ENCODE measurements around the gene GATA5. TPM values are rescaled to one million over a fixed set of nuclear protein-coding genes. Genes with fewer than 3 reads are reported as not detected.

GATA5 gene
- total and polyA plus RNA-seq, 8 donors, result 0.02 to 0.34 (median 0.15) TPM; not detected in 5

DNA sequence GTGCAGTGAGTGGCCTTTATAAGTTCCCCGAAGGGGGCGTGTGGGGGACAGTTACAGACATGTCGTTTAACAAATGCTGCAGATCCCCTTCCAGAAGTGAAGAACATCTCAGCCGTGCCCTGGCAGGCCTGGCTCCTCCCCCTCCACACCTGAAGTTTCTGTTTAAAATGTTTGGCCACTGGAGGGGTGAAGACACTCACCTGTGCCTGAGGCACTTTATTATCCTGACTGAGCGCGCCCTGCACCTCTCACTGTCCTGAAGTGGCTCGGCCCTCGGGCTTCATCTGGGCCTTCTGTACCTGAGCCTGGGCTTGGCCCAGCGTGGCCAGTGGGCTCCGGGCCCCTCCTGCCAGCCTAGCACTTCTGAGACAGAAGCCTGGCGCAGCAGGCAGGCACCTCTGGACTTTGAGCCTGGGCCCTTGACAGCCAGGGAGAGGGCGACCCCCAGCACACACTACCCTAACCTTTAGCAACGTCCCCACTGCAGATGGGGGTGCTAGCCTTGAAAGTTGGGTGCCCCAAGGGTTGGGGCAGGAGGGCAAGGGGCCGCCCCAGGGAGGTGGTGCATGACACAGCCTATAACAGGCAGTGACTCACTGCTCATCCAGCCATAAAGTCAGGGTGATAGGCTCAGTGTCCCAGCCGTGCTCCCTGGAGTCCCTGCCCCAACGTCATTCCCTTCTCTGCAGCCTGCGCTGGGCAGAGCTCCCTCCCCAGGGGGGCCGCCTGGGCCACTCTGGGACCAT lies 13.6 kb upstream of the GATA5 start:
- H3K27me3 ChIP-seq, result no peaks in the 10 kb centered on the region
- TF ChIP-seq, protein P1, sequence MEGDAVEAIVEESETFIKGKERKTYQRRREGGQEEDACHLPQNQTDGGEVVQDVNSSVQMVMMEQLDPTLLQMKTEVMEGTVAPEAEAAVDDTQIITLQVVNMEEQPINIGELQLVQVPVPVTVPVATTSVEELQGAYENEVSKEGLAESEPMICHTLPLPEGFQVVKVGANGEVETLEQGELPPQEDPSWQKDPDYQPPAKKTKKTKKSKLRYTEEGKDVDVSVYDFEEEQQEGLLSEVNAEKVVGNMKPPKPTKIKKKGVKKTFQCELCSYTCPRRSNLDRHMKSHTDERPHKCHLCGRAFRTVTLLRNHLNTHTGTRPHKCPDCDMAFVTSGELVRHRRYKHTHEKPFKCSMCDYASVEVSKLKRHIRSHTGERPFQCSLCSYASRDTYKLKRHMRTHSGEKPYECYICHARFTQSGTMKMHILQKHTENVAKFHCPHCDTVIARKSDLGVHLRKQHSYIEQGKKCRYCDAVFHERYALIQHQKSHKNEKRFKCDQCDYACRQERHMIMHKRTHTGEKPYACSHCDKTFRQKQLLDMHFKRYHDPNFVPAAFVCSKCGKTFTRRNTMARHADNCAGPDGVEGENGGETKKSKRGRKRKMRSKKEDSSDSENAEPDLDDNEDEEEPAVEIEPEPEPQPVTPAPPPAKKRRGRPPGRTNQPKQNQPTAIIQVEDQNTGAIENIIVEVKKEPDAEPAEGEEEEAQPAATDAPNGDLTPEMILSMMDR (IDR thresholded peaks at IDR 0.05), result no peak
- H3K27ac ChIP-seq, result no peak overlapping the region
- ATAC-seq (no peak), FAIRE-seq (no peak), DNase-seq (no peak)
- H3K4me3 ChIP-seq, result no peak overlapping the region
- intact Hi-C loops (cut with DNase I), result no loop called here
- H3K36me3 ChIP-seq, result no peaks in the 10 kb centered on the region
- peaks cover 16 to 24% (median 22%) of the 10 kb centered on the region in 3 donors for H3K4me1 ChIP-seq
- H3K9me3 ChIP-seq, result no peaks in the 10 kb centered on the region
- WGBS, 2 donors, result 70 to 78% methylated on average over 18 of the region's 18 CpGs

DNA sequence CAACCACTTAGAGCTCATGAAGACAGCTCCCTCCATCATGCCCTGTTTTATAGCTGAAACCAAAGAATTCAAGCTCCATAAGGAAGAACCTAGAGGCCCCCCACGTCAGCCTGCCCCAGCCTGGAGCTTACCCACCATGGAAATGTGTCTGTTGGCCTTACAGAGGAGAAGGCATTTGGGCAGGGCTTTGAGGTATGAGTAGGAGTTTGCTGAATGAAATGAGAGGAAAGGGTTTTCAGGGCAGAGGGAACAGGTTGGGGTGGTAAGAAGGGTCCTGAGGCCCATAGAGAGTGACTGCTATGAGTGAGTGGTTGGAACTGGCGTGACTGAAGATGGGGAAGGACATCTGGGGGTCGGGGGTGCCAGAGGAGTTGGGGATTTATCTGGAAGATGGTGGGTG lies 12.7 kb upstream of the GATA5 start:
- ATAC-seq (no peak), FAIRE-seq (no peak), DNase-seq (no peak)
- no peak overlapping the region for H3K4me3 ChIP-seq
- no peaks in the 10 kb centered on the region for H3K36me3 ChIP-seq
- no peak overlapping the region for H3K27ac ChIP-seq
- intact Hi-C loops (cut with DNase I), result no loop called here
- 85 to 94% methylated on average over 3 of the region's 3 CpGs for WGBS, 2 donors
- H3K4me1 ChIP-seq, result peaks cover 16 to 23% (median 22%) of the 10 kb centered on the region in 3 donors
- TF ChIP-seq, protein P1 (IDR thresholded peaks at IDR 0.05), result no peak
- H3K27me3 ChIP-seq, result no peaks in the 10 kb centered on the region
- no peaks in the 10 kb centered on the region for H3K9me3 ChIP-seq

DNA sequence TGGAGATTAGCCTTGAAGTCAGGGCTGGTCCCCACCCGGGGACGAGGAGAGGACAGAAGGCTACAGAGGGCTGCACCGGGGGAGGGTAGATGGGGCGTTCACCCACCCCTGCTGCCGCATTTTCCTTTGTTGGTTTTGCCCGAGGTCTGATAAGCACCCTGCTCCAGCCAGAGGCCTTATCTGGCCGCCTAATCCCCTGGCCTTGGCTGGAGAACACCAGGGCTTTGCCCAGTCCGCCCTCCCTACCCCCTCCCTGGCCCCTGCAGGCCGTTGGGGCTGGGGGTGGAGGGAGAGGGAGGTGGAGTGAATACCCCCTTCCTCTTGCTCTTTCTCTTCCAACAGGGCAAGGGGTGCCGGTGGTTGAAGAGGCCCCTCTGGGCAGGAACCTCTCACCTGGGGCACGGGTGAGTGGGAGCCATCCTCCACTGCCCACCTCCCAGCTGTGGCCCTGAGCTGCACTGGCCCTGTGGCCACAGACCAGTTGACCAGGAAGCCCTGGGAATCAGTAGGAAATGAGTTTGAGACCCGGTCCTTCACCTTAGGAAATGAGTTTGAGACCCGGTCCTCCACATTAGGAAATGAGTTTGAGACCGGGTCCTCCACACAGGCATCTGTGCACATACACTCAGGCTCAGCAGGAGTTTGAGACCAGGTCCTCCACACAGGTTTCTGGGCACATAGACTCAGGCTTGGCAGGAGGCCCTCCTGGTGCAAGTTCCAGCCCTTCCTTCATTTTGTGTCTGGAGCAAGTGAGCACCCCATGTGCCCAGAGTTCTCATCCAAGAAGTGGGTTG lies 12.0 kb upstream of the GATA5 start:
- ATAC-seq (peak; percentile 75 to 91 (median 83)), FAIRE-seq (no peak), DNase-seq (peak in 5 of 6 donors; percentile 38 to 89 (median 60))
- no peaks in the 10 kb centered on the region for H3K9me3 ChIP-seq
- no peaks in the 10 kb centered on the region for H3K27me3 ChIP-seq
- no peaks in the 10 kb centered on the region for H3K36me3 ChIP-seq
- intact Hi-C loops (cut with DNase I), result no loop called here
- H3K4me1 ChIP-seq, result peaks cover 16 to 23% (median 22%) of the 10 kb centered on the region in 3 donors
- 22 to 23% methylated on average over 12 to 14 of the region's 14 CpGs for WGBS, 2 donors
- TF ChIP-seq, protein P1 (IDR thresholded peaks at IDR 0.05), result no peak
- peak overlapping the region in 1 of 4 donors; percentile 52 for H3K27ac ChIP-seq
- H3K4me3 ChIP-seq, result no peak overlapping the region

DNA sequence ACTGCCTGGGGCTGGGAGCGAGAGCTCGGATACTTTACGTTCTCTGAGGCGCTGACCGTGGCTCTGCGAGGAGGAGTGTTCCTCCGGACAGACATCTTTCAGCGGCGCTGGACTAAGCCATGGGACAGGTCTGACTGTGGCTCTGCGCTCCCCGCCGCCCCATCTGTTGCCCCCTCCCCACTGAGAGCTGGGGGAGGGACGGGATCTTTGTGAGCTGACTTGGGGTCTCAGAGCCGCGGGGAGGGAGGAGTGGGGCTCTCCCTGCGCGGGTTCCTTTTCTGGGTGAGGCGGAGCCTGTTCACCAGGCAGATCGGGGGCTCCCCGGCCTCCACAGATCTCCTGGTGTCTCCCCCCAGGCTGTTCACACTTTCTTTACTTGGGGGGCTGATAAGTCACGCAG lies 11.3 kb upstream of the GATA5 start:
- WGBS, 2 donors, result 57 to 62% methylated on average over 21 of the region's 21 CpGs
- H3K9me3 ChIP-seq, result no peaks in the 10 kb centered on the region
- intact Hi-C loops (cut with DNase I), result no loop called here
- peaks cover 16 to 23% (median 22%) of the 10 kb centered on the region in 3 donors for H3K4me1 ChIP-seq
- FAIRE-seq (no peak), DNase-seq (no peak), ATAC-seq (peak in 1 of 4 donors; percentile 6)
- H3K4me3 ChIP-seq, result no peak overlapping the region
- H3K36me3 ChIP-seq, result no peaks in the 10 kb centered on the region
- TF ChIP-seq, protein P1 (IDR thresholded peaks at IDR 0.05), result no peak
- H3K27me3 ChIP-seq, result no peaks in the 10 kb centered on the region
- peak overlapping the region in 1 of 4 donors; percentile 52 for H3K27ac ChIP-seq
